Mesenchymal stem cell (in vitro differentiated cells and primary cell): ENCODE data around the gene THSD7A.
"Not testable (repeated sequence)": the region's sequence is repeated elsewhere in the genome, so short reads cannot be mapped to it uniquely, and the experiment has no call there.

ENCODE experiments used
- DNase-seq: peaks from one replicate; pipeline ENCODE4 v3.0.0-alpha.2; 2013
- H2AFZ ChIP-seq: one replicate; pipeline ENCODE4 v1.6.1; 2013; ENCODE audit warnings: low read depth, mild to moderate bottlenecking, control low read depth, inconsistent platforms, low read length, moderate library complexity
- H2AK5ac ChIP-seq: 2 replicates; pipeline ENCODE4 v1.6.1; 2013; ENCODE audit warnings: low read length, moderate library complexity, mild to moderate bottlenecking, inconsistent platforms; ENCODE audit not compliant: severe bottlenecking
- H2BK120ac ChIP-seq: one replicate; pipeline ENCODE4 v1.6.1; 2013; ENCODE audit warnings: low read depth, mild to moderate bottlenecking, inconsistent platforms, low read length, moderate library complexity
- H2BK12ac ChIP-seq, 2 experiments: one replicate each; pipeline ENCODE4 v1.6.1; 2013; ENCODE audit warnings: inconsistent platforms in 2 of 2, low read length in 2 of 2, mild to moderate bottlenecking in 2 of 2, moderate library complexity in 2 of 2, control low read depth in 1 of 2
- H2BK15ac ChIP-seq: one replicate; pipeline ENCODE4 v1.6.1; 2013; ENCODE audit warnings: mild to moderate bottlenecking, low read depth, inconsistent platforms; ENCODE audit not compliant: poor library complexity, severe bottlenecking
- H2BK5ac ChIP-seq: 2 replicates; pipeline ENCODE4 v1.6.1; 2013; ENCODE audit warnings: low read depth, mild to moderate bottlenecking, low read length, control low read depth, inconsistent platforms; ENCODE audit not compliant: poor library complexity, severe bottlenecking
- H3K14ac ChIP-seq, 2 experiments: one replicate each; pipeline ENCODE4 v1.6.1; 2013; ENCODE audit warnings: inconsistent platforms in 2 of 2, low read length in 2 of 2, control low read depth in 1 of 2, mild to moderate bottlenecking in 1 of 2, moderate library complexity in 1 of 2
- H3K18ac ChIP-seq, 2 experiments: one replicate each; pipeline ENCODE4 v1.6.1; 2013; ENCODE audit warnings: inconsistent platforms in 2 of 2, low read length in 2 of 2, control low read depth in 1 of 2, low read depth in 1 of 2, mild to moderate bottlenecking in 1 of 2
- H3K23ac ChIP-seq, 2 experiments: one replicate each; pipeline ENCODE4 v1.6.1; 2013; ENCODE audit warnings: inconsistent platforms in 2 of 2, low read length in 2 of 2, mild to moderate bottlenecking in 2 of 2, moderate library complexity in 2 of 2, control low read depth in 1 of 2
- H3K27ac ChIP-seq: 2 replicates; pipeline ENCODE4 v1.5.1; 2013; ENCODE audit warnings: mild to moderate bottlenecking, moderate library complexity, low read length, control low read depth, inconsistent platforms; ENCODE audit not compliant: poor library complexity, severe bottlenecking
- H3K27me3 ChIP-seq, 2 experiments: 2 replicates each; pipeline versions ENCODE4 v1.6.1 to v1.7.0; 2013; ENCODE audit warnings: low read length in 2 of 2, mild to moderate bottlenecking in 2 of 2, moderate library complexity in 2 of 2, control low read depth in 1 of 2, inconsistent platforms in 1 of 2; ENCODE audit not compliant: control insufficient read depth in 1 of 2, insufficient read depth in 1 of 2
- H3K36me3 ChIP-seq, 2 experiments: 2 replicates each; pipeline versions ENCODE4 v1.6.1 to v1.7.0; 2013; ENCODE audit warnings: low read length in 2 of 2, control low read depth in 1 of 2, inconsistent platforms in 1 of 2, low read depth in 1 of 2, mild to moderate bottlenecking in 1 of 2; ENCODE audit not compliant: insufficient read depth in 2 of 2, control insufficient read depth in 1 of 2
- H3K4ac ChIP-seq, 2 experiments: one replicate each; pipeline ENCODE4 v1.6.1; 2013; ENCODE audit warnings: inconsistent platforms in 2 of 2, low read length in 2 of 2, mild to moderate bottlenecking in 2 of 2, moderate library complexity in 2 of 2, control low read depth in 1 of 2, low read depth in 1 of 2
- H3K4me1 ChIP-seq: 2 replicates; pipeline ENCODE4 v1.6.1; 2013; ENCODE audit warnings: low read depth, low read length, control low read depth; ENCODE audit not compliant: control insufficient read depth, insufficient read depth
- H3K4me2 ChIP-seq: 2 replicates; pipeline ENCODE4 v1.6.1; 2013; ENCODE audit warnings: low read length, mild to moderate bottlenecking, inconsistent platforms; ENCODE audit not compliant: poor library complexity, severe bottlenecking
- H3K4me3 ChIP-seq, 2 experiments: 2 replicates each; pipeline versions ENCODE4 v1.5.1 to v1.7.0; 2013; ENCODE audit warnings: low read length in 2 of 2, mild to moderate bottlenecking in 2 of 2, control low read depth in 1 of 2, low read depth in 1 of 2; ENCODE audit not compliant: insufficient read depth in 1 of 2
- H3K79me1 ChIP-seq: replicated peaks from 2 replicates; pipeline ENCODE4 v1.6.1; 2013; ENCODE audit warnings: mild to moderate bottlenecking, control low read depth, low read length, inconsistent platforms; ENCODE audit not compliant: poor library complexity, severe bottlenecking
- H3K9ac ChIP-seq: 2 replicates; pipeline ENCODE4 v1.7.0; 2013; ENCODE audit warnings: mild to moderate bottlenecking, low read length, moderate library complexity
- H3K9me3 ChIP-seq: 2 replicates; pipeline ENCODE4 v1.7.0; 2013; ENCODE audit warnings: mild to moderate bottlenecking, low read length; ENCODE audit not compliant: control insufficient read depth
- H4K8ac ChIP-seq: one replicate; pipeline ENCODE4 v1.6.1; 2013; ENCODE audit warnings: inconsistent platforms, mild to moderate bottlenecking, low read length, moderate library complexity
- H4K91ac ChIP-seq: one replicate; pipeline ENCODE4 v1.6.1; 2013; ENCODE audit warnings: mild to moderate bottlenecking, low read length, inconsistent platforms
- WGBS: methylation state at CpG from one replicate; pipeline ENCODE4 v1.1.7; 2013; ENCODE audit warnings: mixed read lengths; 5-methylcytosine and 5-hydroxymethylcytosine counted together

Gene THSD7A

GRCh38 chr7:11521964-11522499, 310.0 kb downstream of the THSD7A start:
- no CpG with 5 or more reads among the region's 2 CpGs for WGBS
- not testable (repeated sequence) for DNase-seq, H3K27me3 ChIP-seq, H2BK12ac ChIP-seq, H2BK120ac ChIP-seq, H4K8ac ChIP-seq, H3K4me1 ChIP-seq, H3K14ac ChIP-seq, H3K4ac ChIP-seq, H2BK15ac ChIP-seq, H3K9me3 ChIP-seq, H3K18ac ChIP-seq, H2AFZ ChIP-seq, H2BK5ac ChIP-seq, H4K91ac ChIP-seq, H3K79me1 ChIP-seq, H3K9ac ChIP-seq, H3K27ac ChIP-seq, H3K4me2 ChIP-seq, H2AK5ac ChIP-seq, H3K36me3 ChIP-seq, H3K23ac ChIP-seq, H3K4me3 ChIP-seq

- Histone ChIP-seq H2AK5ac (no peak overlapping the region), H3K9me3 (no peaks in the 10 kb centered on the region), H2BK12ac (no peak overlapping the region), H3K4me2 (no peak overlapping the region), H2AFZ (no peak overlapping the region), H3K14ac (no peak overlapping the region), H3K23ac (no peak overlapping the region), H4K8ac (no peak overlapping the region), H3K4ac (no peak overlapping the region), H3K79me1 (no peaks in the 10 kb centered on the region), H3K27me3 (no peaks in the 10 kb centered on the region), H3K4me1 (no peaks in the 10 kb centered on the region), H2BK15ac (no peak overlapping the region), H3K27ac (no peak overlapping the region), H3K18ac (no peak overlapping the region), H3K36me3 (no peaks in the 10 kb centered on the region), H4K91ac (no peak overlapping the region), H2BK5ac (no peak overlapping the region), H3K4me3 (no peak overlapping the region), H3K9ac (no peak overlapping the region), H2BK120ac (no peak overlapping the region)
- no peak for DNase-seq
- WGBS, result 88% methylated on average over 1 of the region's 1 CpG
Observed at GRCh38 chr7:11517853-11518252, 314.1 kb downstream of the THSD7A start.

- no peaks in the 10 kb centered on the region for H3K27me3 ChIP-seq
- H3K27ac ChIP-seq, result no peak overlapping the region
- DNase-seq, result no peak
- no peak overlapping the region for H3K18ac ChIP-seq
- H3K36me3 ChIP-seq, result no peaks in the 10 kb centered on the region
- H3K23ac ChIP-seq, result no peak overlapping the region
- no peaks in the 10 kb centered on the region for H3K4me1 ChIP-seq
- no peak overlapping the region for H3K9ac ChIP-seq
- no CpG with 5 or more reads among the region's 3 CpGs for WGBS
- H3K14ac ChIP-seq, result no peak overlapping the region
- no peaks in the 10 kb centered on the region for H3K79me1 ChIP-seq
- H2BK120ac ChIP-seq, result no peak overlapping the region
- H2BK12ac ChIP-seq, result no peak overlapping the region
- no peak overlapping the region for H2BK5ac ChIP-seq
- H2BK15ac ChIP-seq, result no peak overlapping the region
- no peak overlapping the region for H4K8ac ChIP-seq
- no peak overlapping the region for H4K91ac ChIP-seq
- H2AFZ ChIP-seq, result no peak overlapping the region
- H3K4me3 ChIP-seq, result no peak overlapping the region
- H2AK5ac ChIP-seq, result no peak overlapping the region
- H3K9me3 ChIP-seq, result no peaks in the 10 kb centered on the region
- no peak overlapping the region for H3K4me2 ChIP-seq
- no peak overlapping the region for H3K4ac ChIP-seq
Observed at GRCh38 chr7:11516328-11516727, 315.7 kb downstream of the THSD7A start.

GRCh38 chr7:11513460-11513859, 318.5 kb downstream of the THSD7A start:
- H2AFZ ChIP-seq, result no peak overlapping the region
- no peak overlapping the region for H3K4ac ChIP-seq
- no peak overlapping the region for H3K23ac ChIP-seq
- no peak overlapping the region for H2AK5ac ChIP-seq
- H4K8ac ChIP-seq, result no peak overlapping the region
- H2BK120ac ChIP-seq, result no peak overlapping the region
- no peak overlapping the region for H3K4me2 ChIP-seq
- no peaks in the 10 kb centered on the region for H3K4me1 ChIP-seq
- no peak overlapping the region for H3K4me3 ChIP-seq
- DNase-seq, result no peak
- no CpG with 5 or more reads among the region's 1 CpG for WGBS
- H3K9ac ChIP-seq, result no peak overlapping the region
- no peak overlapping the region for H4K91ac ChIP-seq
- no peak overlapping the region for H3K14ac ChIP-seq
- H2BK15ac ChIP-seq, result no peak overlapping the region
- H3K27ac ChIP-seq, result no peak overlapping the region
- no peaks in the 10 kb centered on the region for H3K9me3 ChIP-seq
- no peak overlapping the region for H3K18ac ChIP-seq
- H2BK12ac ChIP-seq, result no peak overlapping the region
- no peaks in the 10 kb centered on the region for H3K79me1 ChIP-seq
- H3K27me3 ChIP-seq, result no peaks in the 10 kb centered on the region
- no peak overlapping the region for H2BK5ac ChIP-seq
- no peaks in the 10 kb centered on the region for H3K36me3 ChIP-seq
